Stimulated activated CD8-positive, alpha-beta memory T cell treated with anti-CD3 and anti-CD28 coated beads, Interleukin-7, amount 100 ng/mL, for 24 hours (primary cell): ENCODE results near the gene HNF1B.

ENCODE experiments used
- DNase-seq: peaks from one replicate; pipeline ENCODE4 v3.0.0-alpha.2; 2020; ENCODE audit warnings: low read depth

The HNF1B gene

GRCh38 chr17:37761961-37762360 lies 17.1 kb upstream of the HNF1B start:
- DNase-seq: no peak

- DNase-seq: no peak
These were observed 16.2 kb upstream of the HNF1B start for GRCh38 chr17:37761059-37761458.

- no peak for DNase-seq
These were observed 14.3 kb upstream of the HNF1B start for GRCh38 chr17:37759014-37759637.

GRCh38 chr17:37756051-37756450 lies 11.2 kb upstream of the HNF1B start:
- no peak for DNase-seq

- no peak for DNase-seq
These were observed 10.6 kb upstream of the HNF1B start for GRCh38 chr17:37755455-37755854.

GRCh38 chr17:37754363-37754762 lies 9.5 kb upstream of the HNF1B start:
- DNase-seq: no peak

GRCh38 chr17:37752482-37752881 lies 7.6 kb upstream of the HNF1B start:
- no peak for DNase-seq

GRCh38 chr17:37750768-37751475 lies 6.1 kb upstream of the HNF1B start:
- DNase-seq: no peak

GRCh38 chr17:37750292-37750691 lies 5.4 kb upstream of the HNF1B start:
- no peak for DNase-seq

GRCh38 chr17:37747222-37747621 lies 2.4 kb upstream of the HNF1B start:
- DNase-seq: no peak

- no peak for DNase-seq
These were observed 1.8 kb upstream of the HNF1B start for GRCh38 chr17:37746617-37747016.

- no peak for DNase-seq
These were observed 1.1 kb upstream of the HNF1B start for GRCh38 chr17:37745801-37746426.

- no peak for DNase-seq
These were observed 279 bp downstream of the HNF1B start for GRCh38 chr17:37744633-37744927.

GRCh38 chr17:37743875-37744632 lies 805 bp downstream of the HNF1B start:
- DNase-seq: no peak

- no peak for DNase-seq
These were observed 1.3 kb downstream of the HNF1B start for GRCh38 chr17:37743612-37743874.

GRCh38 chr17:37742762-37743611 lies 1.9 kb downstream of the HNF1B start:
- no peak for DNase-seq

GRCh38 chr17:37742116-37742761 lies 2.6 kb downstream of the HNF1B start:
- DNase-seq: no peak

GRCh38 chr17:37741341-37742115 lies 3.3 kb downstream of the HNF1B start:
- no peak for DNase-seq

- DNase-seq: no peak
These were observed 3.9 kb downstream of the HNF1B start for GRCh38 chr17:37740915-37741314.

- DNase-seq: no peak
These were observed 6.9 kb downstream of the HNF1B start for GRCh38 chr17:37737971-37738370.

- DNase-seq: no peak
These were observed 7.8 kb downstream of the HNF1B start for GRCh38 chr17:37737081-37737480.
